SKM-1 (cell line): ENCODE measurements around the gene TCF7L2.

ENCODE experiments used
- DNase-seq: peaks from one replicate; lab custom pipeline; 2025; ENCODE audit not compliant: unreplicated experiment; lab: John Stamatoyannopoulos, UW

TCF7L2 gene

DNA sequence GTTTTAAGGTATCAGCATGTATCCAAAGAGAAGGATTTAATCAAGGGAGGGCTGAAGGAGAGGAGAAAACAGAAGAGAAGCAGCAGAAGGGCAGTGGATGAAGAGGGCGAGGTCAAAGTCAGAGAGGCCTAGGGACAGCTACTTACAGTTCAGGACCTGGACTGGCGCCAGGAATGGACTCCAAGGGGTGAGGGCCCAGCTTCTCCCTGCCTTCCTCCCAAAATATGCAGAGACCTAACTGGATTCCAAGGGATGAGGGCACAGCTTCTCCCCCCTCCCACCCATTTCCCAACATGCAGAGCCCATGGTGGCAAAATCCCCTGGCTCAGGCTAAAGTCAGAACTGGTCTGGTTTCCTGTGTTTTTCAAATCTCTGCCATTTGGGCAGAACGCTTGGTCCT, 3.4 kb upstream of the TCF7L2 start:
- DNase-seq: no peak

GRCh38 chr10:112948196-112948595, 1.9 kb upstream of the TCF7L2 start:
- DNase-seq: no peak

DNA sequence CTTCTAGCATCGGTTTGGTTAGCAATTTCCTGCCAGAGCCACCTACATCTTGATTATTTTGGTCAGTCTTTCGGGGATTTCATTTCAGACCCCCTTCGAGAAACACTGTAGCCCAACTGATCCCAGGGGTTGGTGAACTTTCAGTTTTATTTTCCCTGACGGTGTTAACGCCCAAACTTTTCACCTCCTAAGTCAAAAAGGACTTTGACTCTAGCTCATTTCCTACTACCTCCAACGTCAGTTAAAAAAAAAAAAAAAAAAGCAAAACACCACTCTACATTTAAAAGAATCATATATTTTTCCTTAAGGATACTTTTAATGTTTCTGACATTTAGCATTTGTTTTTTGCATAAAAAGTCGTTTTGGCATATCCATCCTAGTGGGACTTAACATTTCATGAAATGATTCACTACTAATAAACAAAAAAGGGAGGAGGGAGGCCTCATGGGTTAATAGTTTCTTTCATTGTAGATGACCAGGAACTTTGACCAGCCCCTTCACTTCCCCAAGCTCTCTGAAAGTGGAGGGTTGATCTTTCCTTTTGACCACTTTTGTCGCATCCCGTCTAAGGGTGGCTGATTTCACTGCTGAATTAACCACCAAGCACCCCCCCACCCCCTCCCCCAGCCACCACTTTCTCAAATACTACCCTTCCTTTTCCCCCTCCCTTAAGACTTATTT, 764 bp upstream of the TCF7L2 start:
- DNase-seq: no peak

- no peak for DNase-seq
These were observed 789 bp downstream of the TCF7L2 start for GRCh38 chr10:112950714-112951358.

- DNase-seq: peak; percentile 88
These were observed 1.6 kb downstream of the TCF7L2 start for GRCh38 chr10:112951359-112952281.

DNA sequence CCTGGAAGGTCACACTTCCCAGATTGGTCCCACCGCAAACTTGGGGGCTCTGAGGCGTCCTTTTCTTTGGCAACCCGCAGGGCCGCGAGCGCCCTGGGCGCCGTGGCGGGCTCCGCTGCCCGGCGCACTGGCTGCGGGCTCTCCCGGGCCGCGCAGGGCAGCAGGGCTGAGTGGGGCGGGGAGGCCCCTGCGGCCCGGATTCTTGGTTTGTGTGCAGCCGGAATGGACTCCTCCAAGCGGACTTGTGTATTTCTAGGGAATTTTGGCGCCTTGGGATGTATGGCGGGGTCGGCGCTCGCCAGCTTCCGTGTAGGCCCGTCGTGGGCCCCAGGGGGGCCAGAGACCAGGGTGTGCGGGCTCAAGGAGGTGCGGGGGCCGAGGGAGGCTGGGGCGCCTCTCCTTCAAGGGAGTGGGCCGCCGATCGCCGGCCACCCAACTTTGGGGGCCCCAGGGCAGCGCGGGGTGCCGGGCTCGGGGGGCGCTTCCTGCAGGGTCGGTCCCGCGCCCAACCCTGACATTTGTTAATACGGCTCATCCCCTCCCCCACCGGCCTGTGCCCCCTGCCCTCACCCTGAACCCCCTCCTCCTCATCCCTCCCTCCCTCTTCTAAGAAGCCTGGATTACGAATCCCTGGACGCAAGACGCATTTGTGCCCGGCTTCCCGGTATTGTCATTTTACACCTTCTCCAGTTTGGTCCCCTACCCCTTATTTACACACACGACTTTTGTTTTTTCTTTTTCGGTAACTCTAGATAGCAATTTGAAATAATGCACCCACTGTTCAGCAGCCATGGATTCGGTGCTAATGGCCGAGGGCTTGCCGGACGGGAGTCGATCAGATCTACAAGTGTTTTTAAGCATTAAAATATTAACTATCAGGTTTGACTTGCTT, 2.5 kb downstream of the TCF7L2 start:
- no peak for DNase-seq

DNA sequence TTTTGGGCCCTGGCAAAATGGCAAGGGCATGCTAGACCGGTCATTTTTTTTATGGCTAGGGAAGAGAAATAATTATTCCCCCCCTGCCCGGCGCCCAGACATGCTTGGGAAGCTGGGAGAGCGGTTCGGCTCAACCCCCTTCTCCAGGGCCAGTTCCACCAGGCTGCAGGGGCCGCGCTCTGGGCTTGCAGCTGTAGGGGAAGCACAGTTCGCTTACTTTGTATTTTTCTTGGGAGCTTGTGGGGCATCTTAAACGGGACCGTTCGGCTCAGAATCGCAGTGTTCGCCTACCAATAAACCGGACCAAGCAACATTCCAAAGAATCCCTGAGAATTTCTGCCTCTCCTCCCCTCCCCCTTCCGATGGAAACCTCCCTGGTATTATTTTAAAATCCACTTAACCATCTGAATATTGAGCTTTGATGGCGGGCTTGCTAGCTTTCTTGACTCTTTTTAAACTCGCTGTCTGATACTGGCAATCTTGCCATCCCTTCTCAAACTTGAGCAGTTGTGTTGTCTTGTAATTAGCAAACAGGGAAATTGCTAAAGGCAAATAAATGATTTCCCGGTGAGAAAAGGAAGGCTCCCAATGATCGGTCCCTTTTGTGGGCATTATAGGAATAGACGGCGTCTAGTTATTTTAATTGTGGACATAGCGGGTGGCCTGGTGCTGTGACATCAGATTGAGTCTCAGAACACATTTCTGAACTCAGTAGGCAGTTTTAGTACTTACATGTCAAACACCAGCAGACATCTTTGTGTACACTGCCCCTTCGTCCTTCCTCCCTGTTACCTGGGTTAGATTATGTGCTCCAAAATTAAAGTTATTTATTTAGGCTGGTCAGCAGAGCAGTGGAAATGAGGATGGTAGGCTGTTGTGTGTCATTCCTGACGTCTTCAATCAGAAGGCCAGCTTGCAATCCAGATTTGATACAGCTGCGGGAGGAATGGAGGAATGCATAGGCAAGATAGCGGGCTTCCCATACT, 3.4 kb downstream of the TCF7L2 start:
- no peak for DNase-seq

DNA sequence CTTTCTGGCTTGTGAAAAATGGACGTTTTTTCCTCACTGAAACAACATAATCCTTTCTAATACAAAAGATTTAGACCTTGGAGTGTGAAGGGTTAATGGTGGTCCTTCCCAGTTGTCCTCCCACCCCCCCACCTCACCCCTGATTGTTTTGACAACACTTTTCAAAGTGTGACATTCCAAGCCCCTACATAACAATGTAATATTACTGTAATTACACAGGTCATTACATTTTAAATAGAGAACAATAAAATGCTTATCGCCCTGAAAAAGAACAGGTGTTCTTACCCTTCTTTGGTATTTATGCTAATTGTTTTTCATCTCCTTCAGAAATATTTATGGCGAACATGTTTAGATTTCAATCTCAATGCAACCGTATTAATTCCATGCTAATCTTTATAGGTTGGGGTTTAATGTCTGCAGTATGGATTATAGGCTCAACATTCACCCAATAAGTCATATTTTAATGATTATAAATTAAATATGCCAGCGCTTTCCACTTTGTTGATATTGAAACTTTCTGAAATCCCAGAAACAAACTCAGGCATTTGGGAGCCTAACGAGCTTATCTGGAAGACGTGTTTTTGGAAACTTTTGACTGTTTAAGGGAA, 5.0 kb downstream of the TCF7L2 start:
- DNase-seq: no peak

- peak; percentile 35 for DNase-seq
These were observed 5.8 kb downstream of the TCF7L2 start for GRCh38 chr10:112955582-112956421.

DNA sequence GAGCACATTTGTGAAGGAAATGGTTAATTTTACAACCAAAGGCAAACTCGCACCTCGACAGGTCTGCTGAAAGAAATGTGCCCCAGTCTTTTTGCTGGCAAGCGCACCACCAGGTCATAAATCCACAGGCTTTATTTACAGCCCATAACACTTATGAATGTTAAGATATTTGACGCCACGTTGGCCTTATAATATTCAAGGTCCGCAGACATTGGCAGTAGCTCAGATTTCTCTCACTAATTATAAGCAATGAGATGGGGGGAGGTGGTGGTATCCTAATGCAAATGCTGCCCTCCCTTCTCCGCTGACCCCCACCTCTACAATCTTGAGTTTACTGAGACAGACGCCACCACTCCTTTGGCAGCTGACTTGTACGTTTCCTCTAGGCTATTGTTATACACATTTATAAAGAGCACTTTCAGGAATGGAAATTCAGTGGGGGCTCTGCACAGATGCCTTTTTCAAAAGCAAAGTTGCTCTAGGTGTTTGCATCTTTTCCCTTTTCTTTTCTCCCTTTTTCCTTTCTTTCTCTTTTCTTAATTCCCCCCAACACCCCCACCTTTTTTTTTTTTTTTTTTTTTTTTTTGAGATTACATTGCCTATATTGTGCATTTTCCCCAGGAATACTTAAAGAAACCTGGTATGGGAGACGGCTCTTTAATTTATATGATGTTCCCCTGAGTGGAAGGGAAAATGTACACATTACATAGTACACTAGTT, 6.7 kb downstream of the TCF7L2 start:
- DNase-seq: no peak

GRCh38 chr10:112957640-112958092, 7.6 kb downstream of the TCF7L2 start:
- no peak for DNase-seq

- no peak for DNase-seq
These were observed 8.4 kb downstream of the TCF7L2 start for GRCh38 chr10:112958275-112958995.

DNA sequence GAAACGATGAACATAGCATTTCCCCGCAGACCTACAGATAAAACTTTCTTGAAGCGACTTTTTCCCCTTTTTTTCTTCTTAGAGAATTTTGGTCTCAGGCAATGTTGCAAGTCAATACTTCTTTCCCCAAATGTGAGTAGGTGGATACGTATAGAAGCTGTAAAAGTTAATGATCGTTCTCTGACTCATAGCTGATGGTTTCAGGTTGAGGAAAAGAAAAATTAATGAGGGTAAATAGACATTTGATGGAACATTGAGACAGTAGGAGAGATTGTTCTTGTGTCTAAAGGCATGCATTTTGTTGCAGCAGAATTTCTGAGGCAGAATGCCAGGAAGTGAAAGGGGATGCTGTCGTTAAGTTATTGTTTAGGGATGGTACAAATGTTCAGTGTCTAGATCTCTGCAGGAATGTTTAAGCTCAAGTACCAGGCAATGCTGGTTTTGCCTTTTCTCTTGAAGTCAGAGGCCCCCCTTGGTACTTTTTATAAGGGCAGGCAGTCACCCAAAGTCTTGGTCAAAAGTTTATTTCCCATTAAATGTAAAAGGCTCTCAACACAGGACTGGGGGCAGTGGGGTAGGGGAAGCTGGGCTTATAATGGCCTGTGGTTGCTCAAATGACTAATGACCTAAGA, 9.3 kb downstream of the TCF7L2 start:
- DNase-seq: no peak

DNA sequence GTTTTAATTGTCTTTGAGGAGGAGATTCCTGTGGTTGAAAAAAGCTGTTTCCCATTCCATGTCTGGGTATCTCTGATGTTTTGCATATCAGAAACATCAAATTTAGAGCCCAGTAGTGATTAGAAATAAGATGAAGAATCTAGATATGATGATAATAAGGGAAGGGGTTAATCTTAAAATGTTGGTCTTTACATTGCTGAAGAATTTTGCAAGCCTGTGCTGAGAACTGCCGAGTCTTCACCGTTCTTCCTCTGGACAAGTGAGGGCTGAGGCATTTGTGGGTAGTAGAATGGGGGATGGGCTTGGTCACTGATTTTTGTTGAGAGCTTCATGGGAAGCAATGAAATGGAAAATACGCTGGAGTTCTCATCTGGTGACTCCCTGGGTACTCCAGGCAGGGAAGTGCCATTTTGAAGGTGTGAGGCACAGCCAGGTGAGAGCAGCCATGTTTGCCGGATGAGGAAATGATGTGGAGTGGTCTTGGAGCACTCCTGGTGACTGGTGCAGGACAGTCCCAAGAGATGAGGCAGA, 10.2 kb downstream of the TCF7L2 start:
- DNase-seq: no peak

DNA sequence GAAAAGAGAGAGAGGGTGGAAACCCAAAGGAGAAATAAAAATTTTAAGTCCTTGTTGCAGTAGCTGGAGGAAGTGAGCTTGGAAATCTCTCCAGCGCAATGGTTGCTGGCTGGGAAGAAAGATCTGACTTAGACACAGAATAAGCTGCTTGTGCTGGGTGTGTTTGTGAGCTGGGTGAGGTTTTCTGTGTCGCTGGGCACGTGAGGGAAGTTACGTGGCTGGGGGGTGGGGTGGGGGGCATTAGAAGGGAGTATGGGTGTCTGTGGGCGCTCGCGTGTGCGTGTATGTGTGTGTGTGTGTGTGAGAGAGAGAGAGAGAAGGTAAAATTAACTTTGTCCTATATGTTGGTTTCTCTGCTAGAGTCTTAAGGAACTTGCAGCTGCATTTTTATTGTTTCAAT, 11.6 kb downstream of the TCF7L2 start:
- no peak for DNase-seq

DNA sequence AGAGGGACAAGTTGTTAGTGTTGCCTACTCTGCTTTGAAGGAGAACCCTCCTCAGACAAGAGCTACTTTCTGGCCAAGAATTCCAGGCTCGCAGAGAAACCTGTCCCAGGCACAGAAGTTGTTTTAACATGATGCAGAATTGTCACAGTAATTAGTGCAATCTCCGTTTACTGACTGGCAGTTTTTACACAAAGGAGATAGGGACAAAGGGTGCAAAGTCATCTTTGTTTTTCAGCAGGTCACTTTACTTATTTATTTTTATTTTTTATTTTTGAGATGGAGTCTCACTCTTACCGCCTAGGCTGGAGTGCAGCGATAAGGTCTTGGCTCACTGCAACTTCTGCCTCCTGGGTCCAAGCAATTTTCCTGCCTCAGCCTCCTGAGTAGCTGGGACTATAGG, 12.3 kb downstream of the TCF7L2 start:
- no peak for DNase-seq
